Endometrial microvascular endothelial cells (primary cell): Measurements from ENCODE around the gene LRRC45. TPM values are rescaled to one million over a fixed set of nuclear protein-coding genes. Genes with fewer than 3 reads are reported as not detected.
"Not testable (repeated sequence)": the region's sequence is repeated elsewhere in the genome, so short reads cannot be mapped to it uniquely, and the experiment has no call there.

ENCODE experiments used
- in situ Hi-C: cut with HindIII; loops from 2 replicates; pipeline ENCODE4 v1.10.0; 2017; ENCODE audit warnings: low sequenced_read_pairs, low pct_unique_long_range_greater_than_20kb; ENCODE audit errors: inconsistent ontology term
- total RNA-seq: library from RNA; depleted of rRNA; stranded (reverse); fragments of >200 nt; gene quantifications from one replicate; pipeline ENCODE4 v1.2.3, GENCODE V29; 2015; ENCODE audit errors: inconsistent ontology term

The LRRC45 gene
- total RNA-seq, 1 donor from 2014 or later: 23.0 TPM

- in situ Hi-C loops: no loop called here
Observed at GRCh38 chr17:82028246-82028645, 5.1 kb downstream of the LRRC45 start.

- in situ Hi-C loops: no loop called here
Observed at GRCh38 chr17:82028966-82029365, 5.9 kb downstream of the LRRC45 start.

- in situ Hi-C loops: no loop called here
Observed at GRCh38 chr17:82029391-82029790, 6.3 kb downstream of the LRRC45 start.

GRCh38 chr17:82029990-82030469, 6.9 kb downstream of the LRRC45 start:
- in situ Hi-C loops: no loop called here

GRCh38 chr17:82030470-82031302, 7.6 kb downstream of the LRRC45 start:
- in situ Hi-C loops: no loop called here

- in situ Hi-C loops: no loop called here
Observed at GRCh38 chr17:82031303-82031884, 8.3 kb downstream of the LRRC45 start, which contains the start of gene RAC3. Gene RAC3, plus strand, starts transcription at chr17:82031678. Its CDS starts 84 bp downstream, at chr17:82031762.

GRCh38 chr17:82031885-82032627, 9.0 kb downstream of the LRRC45 start:
- in situ Hi-C loops: no loop called here

- in situ Hi-C loops: no loop called here
Observed at GRCh38 chr17:82033359-82034085, 10.4 kb downstream of the LRRC45 start.

GRCh38 chr17:82034371-82035011, 11.4 kb downstream of the LRRC45 start:
- in situ Hi-C loops: no loop called here

GRCh38 chr17:82035488-82035887, 12.4 kb downstream of the LRRC45 start:
- in situ Hi-C loops: no loop called here

GRCh38 chr17:82035956-82036633, 13.0 kb downstream of the LRRC45 start:
- in situ Hi-C loops: no loop called here

- in situ Hi-C loops: no loop called here
Observed at GRCh38 chr17:82036634-82037091, 13.6 kb downstream of the LRRC45 start.

- in situ Hi-C loops: no loop called here
Observed at GRCh38 chr17:82037092-82037888, 14.2 kb downstream of the LRRC45 start, which contains the start of gene DCXR. Gene DCXR, minus strand, starts transcription at chr17:82037697. Its CDS starts 15 bp downstream, at chr17:82037682.

GRCh38 chr17:82037889-82038195, 14.7 kb downstream of the LRRC45 start:
- in situ Hi-C loops: no loop called here

GRCh38 chr17:82038796-82039409, 15.8 kb downstream of the LRRC45 start:
- in situ Hi-C loops: not testable (repeated sequence)

GRCh38 chr17:82039695-82040299, 16.7 kb downstream of the LRRC45 start:
- in situ Hi-C loops: no loop called here
